Superior temporal gyrus (tissue), 1 donor: ENCODE data around the gene NPTX2.

Source experiments
- DNase-seq: peaks from one replicate; pipeline ENCODE4 v3.0.0-alpha.2; 2016; ENCODE audit errors: extremely low spot score

Gene NPTX2

GRCh38 chr7:98617960-98618418 lies 904 bp downstream of the NPTX2 start:
- DNase-seq = no peak

DNA sequence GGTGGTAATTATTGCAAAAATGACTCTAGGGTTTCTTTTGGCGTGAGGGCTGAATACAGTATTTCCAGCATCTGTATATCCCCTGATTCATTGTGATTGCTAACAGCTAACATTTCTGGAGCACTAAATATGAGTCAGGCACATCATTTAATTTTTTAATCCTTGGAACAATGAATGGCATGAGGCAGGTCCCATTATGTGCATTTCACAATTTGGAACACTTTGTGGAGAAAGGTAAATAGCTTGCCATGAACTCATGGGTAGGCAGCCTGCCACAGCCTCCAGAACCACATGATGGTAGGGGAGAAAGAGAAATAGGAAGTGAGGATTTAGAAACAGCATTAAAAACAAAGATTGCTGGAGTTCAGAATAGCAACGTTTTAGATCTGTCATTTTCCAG lies 1.7 kb downstream of the NPTX2 start:
- no peak for DNase-seq

DNA sequence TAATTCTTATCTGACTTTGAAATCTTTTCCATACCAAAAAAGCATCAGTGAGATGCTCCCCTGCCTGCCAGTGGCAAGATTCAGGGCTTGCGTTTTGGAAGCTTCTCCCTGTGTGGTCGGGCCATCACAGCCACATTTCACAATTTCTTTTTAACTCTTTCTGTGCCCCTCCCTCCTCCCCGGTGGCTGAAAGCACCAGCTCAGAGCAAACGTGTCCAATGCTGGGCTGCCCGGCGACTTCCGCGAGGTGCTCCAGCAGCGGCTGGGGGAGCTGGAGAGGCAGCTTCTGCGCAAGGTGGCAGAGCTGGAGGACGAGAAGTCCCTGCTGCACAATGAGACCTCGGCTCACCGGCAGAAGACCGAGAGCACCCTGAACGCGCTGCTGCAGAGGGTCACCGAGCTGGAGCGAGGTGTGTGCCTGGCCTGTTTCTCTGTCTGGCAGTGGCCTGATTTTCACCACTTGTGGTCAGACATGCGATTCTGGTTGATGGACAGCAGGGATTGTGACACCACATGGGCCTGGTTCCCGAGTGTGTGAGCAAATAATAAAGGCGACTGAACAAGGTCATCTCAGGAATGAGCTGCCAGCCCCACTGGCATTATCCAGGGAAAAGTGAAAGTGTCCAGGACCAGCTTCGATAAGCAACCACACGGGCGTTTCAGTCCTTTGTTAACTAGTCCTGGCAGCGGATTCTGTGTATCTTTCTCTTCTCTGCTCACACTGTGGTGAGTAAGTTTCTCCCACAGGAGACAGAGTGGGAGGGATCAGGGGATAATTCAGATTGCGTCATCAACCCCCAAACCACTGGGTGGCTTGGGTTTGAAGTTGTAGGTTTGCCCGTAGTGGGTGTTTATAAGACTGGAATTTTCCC lies 2.6 kb downstream of the NPTX2 start:
- peak; percentile 41 for DNase-seq

DNA sequence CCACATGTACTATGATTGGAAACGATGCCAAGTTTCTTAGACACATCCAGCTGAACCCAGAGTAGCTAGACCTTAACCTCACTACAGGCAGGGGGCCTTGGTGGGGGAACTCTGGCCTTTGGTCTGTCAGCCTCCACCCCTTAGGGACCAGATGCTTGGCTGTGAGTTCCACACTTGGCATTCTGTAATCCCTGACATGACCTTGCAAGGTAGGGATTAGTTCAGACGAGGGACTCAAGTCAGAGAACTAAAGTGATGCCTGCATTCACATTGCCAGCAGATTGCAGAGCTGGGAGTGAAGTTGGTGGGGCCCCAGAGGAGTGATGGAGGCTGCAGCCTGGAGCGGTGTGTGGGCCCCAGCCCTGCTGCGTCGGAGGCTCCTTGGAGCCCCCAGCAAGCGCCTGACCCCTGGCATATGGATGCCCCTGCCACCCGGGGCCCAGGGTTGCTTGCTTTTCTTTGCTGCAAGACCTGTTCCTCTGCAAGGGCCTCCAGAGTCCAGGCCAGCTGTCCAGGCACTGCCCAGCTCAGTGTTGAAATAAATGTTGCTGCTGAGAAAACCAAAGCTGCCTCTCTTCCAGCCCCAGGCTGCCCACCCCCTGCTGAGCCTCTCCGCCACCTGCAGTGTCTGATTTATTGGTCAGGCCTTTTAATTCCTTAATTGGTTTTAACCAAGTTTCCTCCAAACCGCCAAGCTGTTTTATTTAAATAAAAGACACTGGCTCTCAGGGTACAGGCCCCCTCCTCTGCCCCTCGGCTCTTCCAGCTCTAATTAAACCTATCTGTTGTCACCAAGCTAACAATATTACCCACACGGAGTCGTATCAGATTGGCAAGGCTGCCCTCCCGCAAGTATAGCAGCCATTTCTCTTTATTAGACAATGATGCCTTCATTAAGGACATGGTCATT lies 4.7 kb downstream of the NPTX2 start:
- DNase-seq = no peak

DNA sequence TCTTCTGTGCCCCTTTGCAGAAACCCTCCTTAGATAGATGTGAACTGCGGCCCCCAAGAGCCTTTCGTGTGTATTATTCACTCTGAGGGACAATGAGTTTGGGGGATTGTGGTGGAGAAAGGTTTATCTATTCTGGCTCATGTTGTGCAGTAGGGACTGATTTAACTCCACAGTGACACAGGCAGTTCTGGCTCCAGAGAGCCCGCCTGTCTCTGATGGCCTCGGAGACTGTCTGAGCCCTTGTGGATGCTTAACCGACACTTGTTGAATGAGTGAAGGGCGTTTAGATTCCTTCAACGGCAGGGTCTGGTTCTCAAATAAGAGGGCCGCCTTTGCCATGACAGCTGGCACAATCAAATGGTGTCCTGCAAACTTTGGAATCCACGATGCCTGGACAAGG lies 5.8 kb downstream of the NPTX2 start:
- no peak for DNase-seq

DNA sequence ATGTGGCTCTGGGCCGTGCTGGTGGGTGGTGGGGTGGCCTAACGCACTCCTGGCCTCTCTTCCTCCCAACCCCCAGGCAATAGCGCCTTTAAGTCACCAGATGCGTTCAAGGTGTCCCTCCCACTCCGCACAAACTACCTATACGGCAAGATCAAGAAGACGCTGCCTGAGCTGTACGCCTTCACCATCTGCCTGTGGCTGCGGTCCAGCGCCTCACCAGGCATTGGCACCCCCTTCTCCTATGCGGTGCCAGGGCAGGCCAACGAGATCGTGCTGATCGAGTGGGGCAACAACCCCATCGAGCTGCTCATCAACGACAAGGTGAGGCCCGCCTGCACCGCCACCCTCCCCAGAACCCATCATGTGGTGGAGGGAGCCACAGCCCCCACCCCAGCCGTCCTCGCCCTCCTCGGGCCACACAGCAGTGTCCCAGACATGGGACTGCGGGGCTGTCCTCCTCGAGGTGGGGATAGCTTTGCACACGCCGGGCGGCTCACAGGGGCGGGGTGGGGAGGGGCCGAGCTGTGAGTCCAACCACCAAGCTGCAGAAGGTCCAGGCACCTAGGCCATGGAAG lies 7.8 kb downstream of the NPTX2 start:
- no peak for DNase-seq

DNA sequence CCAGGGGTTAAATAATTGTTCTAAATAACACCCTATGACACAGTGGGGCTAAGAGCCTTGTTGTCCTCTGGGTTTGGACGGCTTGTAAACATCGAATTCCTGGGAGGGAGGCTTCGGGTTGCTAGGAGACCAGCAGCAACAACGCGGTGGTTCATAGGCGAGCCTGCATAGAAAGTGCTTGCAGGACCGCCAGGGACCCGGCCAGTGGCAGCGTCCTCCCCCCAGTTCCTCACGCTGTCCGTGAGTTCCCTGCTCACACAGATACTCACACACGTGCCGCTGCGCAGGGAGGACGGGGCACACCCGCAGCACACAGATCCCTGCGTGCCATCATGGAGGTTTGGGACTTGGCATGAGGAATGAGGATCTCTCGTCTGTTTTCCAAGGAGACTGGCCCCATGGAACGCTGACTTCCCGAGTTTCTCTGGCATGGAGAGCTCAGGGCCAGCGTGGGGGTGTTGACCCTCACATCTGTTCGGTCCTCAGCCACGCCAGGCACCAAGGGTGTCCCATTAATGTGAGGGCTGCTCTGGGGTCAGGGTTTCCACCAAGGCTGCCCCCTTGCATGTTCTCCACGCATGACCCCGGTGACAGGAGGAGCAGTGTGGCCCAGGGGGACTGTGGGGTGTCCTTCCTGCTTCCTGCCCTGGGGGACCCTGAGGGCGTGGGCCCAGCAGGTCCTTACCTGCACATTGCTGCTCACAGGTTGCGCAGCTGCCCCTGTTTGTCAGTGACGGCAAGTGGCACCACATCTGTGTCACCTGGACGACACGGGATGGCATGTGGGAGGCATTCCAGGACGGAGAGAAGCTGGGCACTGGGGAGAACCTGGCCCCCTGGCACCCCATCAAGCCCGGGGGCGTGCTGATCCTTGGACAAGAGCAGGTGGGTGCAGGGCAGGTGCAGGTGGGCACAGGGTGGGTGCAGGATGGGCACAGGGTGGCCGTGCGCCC lies 9.7 kb downstream of the NPTX2 start:
- no peak for DNase-seq

DNA sequence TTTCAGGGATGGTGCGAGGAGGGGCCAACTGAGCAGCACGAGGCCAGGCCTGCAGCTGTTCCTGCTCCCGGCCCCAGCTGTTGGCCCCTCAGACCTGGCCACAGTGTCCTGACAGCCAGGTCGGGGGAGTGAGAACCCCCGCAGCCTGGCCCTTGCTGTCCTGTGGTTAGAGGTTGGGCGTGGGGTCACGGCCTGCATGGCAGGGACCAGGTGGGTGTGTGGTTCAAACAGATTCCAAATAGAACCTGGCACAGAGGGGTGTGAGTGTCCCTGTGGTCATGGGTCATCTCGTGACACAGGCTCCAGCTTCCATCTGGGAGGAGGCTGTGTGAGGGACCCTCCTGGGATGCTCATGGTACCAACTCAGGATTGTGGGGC lies 10.3 kb downstream of the NPTX2 start:
- no peak for DNase-seq

- no peak for DNase-seq
Observed at GRCh38 chr7:98628418-98628817, 11.3 kb downstream of the NPTX2 start.

GRCh38 chr7:98629001-98629431 lies 11.9 kb downstream of the NPTX2 start:
- DNase-seq = no peak

GRCh38 chr7:98630149-98630548 lies 13.1 kb downstream of the NPTX2 start:
- DNase-seq = no peak

GRCh38 chr7:98630770-98631169 lies 13.7 kb downstream of the NPTX2 start:
- DNase-seq = no peak

GRCh38 chr7:98638853-98639252 lies 21.8 kb downstream of the NPTX2 start:
- no peak for DNase-seq

GRCh38 chr7:98640375-98640774 lies 23.3 kb downstream of the NPTX2 start:
- no peak for DNase-seq

- DNase-seq = no peak
Observed at GRCh38 chr7:98641646-98642500, 24.8 kb downstream of the NPTX2 start.

DNA sequence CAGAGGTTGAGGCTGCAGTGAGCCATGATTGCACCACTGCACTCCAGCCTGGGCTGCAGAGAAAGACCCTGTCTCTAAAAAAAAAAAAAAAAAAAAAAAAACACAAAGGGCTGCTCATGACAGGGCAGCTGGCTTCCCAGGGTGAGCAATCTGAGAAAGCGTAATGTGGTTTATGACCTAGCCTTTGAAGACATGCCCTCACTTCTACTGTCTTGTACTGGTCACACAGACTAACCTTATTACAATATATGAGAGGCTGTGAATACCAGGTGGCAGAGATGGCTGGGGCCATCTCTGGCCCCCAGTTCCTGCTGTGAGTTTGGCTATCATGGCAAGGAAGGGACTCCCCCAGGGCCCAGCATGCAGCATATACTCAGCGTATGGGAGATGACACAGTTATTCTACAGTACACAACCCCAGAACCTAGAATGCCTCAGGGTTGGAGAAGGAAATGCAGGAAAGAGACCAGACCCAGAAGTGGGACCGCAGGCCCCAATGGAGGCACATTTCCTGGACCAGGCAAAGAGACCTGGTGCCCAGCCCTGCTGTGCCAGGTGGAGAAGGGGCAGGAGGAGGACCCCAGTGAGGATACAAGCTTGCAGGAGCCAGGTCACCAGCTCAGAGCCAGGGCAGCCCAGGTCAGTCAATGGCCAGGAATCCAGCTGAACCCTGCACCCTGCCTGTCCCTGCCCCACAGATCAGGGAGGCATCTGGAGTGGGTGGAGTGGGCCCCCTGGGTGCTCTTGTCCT lies 26.3 kb downstream of the NPTX2 start:
- DNase-seq = no peak

GRCh38 chr7:98646465-98646864 lies 29.4 kb downstream of the NPTX2 start:
- DNase-seq = no peak

DNA sequence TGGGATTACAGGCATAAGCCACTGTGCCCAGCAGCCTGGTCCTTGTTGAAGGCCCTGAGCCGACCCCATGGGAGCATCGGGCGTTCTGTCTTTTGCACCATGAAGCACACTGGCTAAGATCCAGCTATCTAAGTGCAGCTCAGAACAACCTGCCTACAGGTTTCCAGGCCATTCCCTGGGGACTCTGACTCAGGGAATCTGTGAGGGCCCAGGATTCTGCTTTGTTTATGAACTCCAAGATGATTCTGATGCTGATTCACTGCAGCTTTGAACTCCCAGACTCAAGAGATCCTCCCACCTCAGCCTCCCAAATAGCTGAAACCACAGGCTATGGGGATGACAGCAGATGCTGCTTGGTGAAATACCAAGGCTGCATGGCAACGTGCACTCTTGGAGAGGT lies 30.2 kb downstream of the NPTX2 start:
- no peak for DNase-seq

- no peak for DNase-seq
Observed at GRCh38 chr7:98651760-98652159, 34.7 kb downstream of the NPTX2 start.
